Keratinocyte (primary cell): ENCODE results near the gene SEC24C. TPM values are rescaled to one million over a fixed set of nuclear protein-coding genes. Genes with fewer than 3 reads are reported as not detected.

Experiments used
- DNase-seq: peaks from one replicate; pipeline ENCODE4 v3.0.0-alpha.2; 2011; ENCODE audit warnings: low read depth, missing footprints, low spot score
- FAIRE-seq: peaks from 2 replicates; lab custom pipeline; 2011; peaks lifted over from hg19 to GRCh38; lab: Jason Lieb, UNC
- H2AFZ ChIP-seq: 2 replicates; pipeline ENCODE4 v1.6.0; 2012; ENCODE audit warnings: low read length, control low read depth, inconsistent platforms; ENCODE audit not compliant: control insufficient read depth
- H3K27ac ChIP-seq: 2 replicates; pipeline ENCODE4 v1.5.1; 2011; ENCODE audit warnings: low read length; ENCODE audit not compliant: control insufficient read depth, insufficient read depth
- H3K27me3 ChIP-seq: 3 replicates; pipeline ENCODE4 v1.6.0; 2011; ENCODE audit warnings: low read length; ENCODE audit not compliant: control insufficient read depth, insufficient read depth; ENCODE audit errors: extremely low read depth
- H3K36me3 ChIP-seq, 2 experiments: 2 replicates in 1 of 2; 3 replicates in 1 of 2; pipeline ENCODE4 v1.5.1; 2011; ENCODE audit warnings: low read length in 2 of 2, mild to moderate bottlenecking in 1 of 2; ENCODE audit not compliant: control insufficient read depth in 2 of 2, insufficient read depth in 2 of 2; ENCODE audit errors: extremely low read depth in 1 of 2
- H3K4me1 ChIP-seq: 3 replicates; pipeline ENCODE4 v1.5.1; 2011; ENCODE audit warnings: low read length; ENCODE audit not compliant: control insufficient read depth, insufficient read depth; ENCODE audit errors: extremely low read depth
- H3K4me2 ChIP-seq: 3 replicates; pipeline ENCODE4 v1.6.0; 2011; ENCODE audit warnings: low read depth, low read length; ENCODE audit not compliant: control insufficient read depth, insufficient read depth; ENCODE audit errors: extremely low read depth
- H3K4me3 ChIP-seq, 3 experiments: fragments of 200-600 bp in 1 of 3; sonication (generic) in 1 of 3; 2 replicates in 2 of 3; 3 replicates in 1 of 3; pipeline ENCODE4 v1.5.1; 2011 to 2016; ENCODE audit warnings: low read length in 3 of 3, mild to moderate bottlenecking in 3 of 3, control low read depth in 2 of 3, inconsistent platforms in 1 of 3, low read depth in 1 of 3, mixed read lengths in 1 of 3, mixed run types in 1 of 3, moderate library complexity in 1 of 3; ENCODE audit not compliant: control insufficient read depth in 2 of 3, insufficient read depth in 2 of 3; ENCODE audit errors: extremely low read depth in 1 of 3
- H3K79me2 ChIP-seq: 2 replicates; pipeline ENCODE4 v1.6.0; 2012; ENCODE audit warnings: low read length; ENCODE audit not compliant: control insufficient read depth, insufficient read depth
- H3K9ac ChIP-seq: 3 replicates; pipeline ENCODE4 v1.6.0; 2011; ENCODE audit warnings: low read length; ENCODE audit not compliant: control insufficient read depth, insufficient read depth; ENCODE audit errors: extremely low read depth
- H3K9me1 ChIP-seq: 3 replicates; pipeline ENCODE4 v1.6.0; 2011; ENCODE audit warnings: low read length; ENCODE audit not compliant: control insufficient read depth, insufficient read depth; ENCODE audit errors: extremely low read depth
- H3K9me3 ChIP-seq: 2 replicates; pipeline ENCODE4 v1.5.1; 2012; ENCODE audit warnings: low read depth, low read length; ENCODE audit not compliant: control insufficient read depth
- H4K20me1 ChIP-seq: 3 replicates; pipeline ENCODE4 v1.6.0; 2011; ENCODE audit warnings: low read length; ENCODE audit not compliant: control insufficient read depth, insufficient read depth; ENCODE audit errors: extremely low read depth
- CTCF ChIP-seq, 3 experiments: IDR thresholded peaks in 1 of 3; conservative IDR thresholded peaks in 1 of 3; optimal IDR thresholded peaks in 1 of 3; 2 replicates in 2 of 3; 3 replicates in 1 of 3; pipeline versions ENCODE3 to v1.5.1; 2011; ENCODE audit warnings: low read length in 3 of 3, mild to moderate bottlenecking in 3 of 3, moderate library complexity in 2 of 3, control low read depth in 1 of 3, inconsistent platforms in 1 of 3; ENCODE audit not compliant: insufficient read depth in 2 of 3; ENCODE audit errors: extremely low read depth in 1 of 3
- EZH2 ChIP-seq: IDR thresholded peaks from one replicate; pipeline ENCODE4 v1.6.1; 2012; ENCODE audit warnings: inconsistent platforms, mild to moderate bottlenecking, low read length, moderate library complexity
- dilution Hi-C: fragments of 300-500 bp; cut with MboI; formaldehyde crosslinking; loops from one replicate; pipeline ENCODE4 v1.7.0; 2020; ENCODE audit warnings: low sequenced_read_pairs; ENCODE audit not compliant: extremely low pct_ligation_motif_present
- polyA plus RNA-seq, 5 experiments: library from polyadenylated mRNA; depleted of rRNA in 3 of 5; stranded (reverse) in 3 of 5; stranded (forward) in 1 of 5; unstranded in 1 of 5; fragments of >200 nt; gene quantifications; 1 replicate in 1 of 5; 2 replicates in 3 of 5; 3 replicates in 1 of 5; pipeline versions ENCODE4 v1.2.1 to v1.2.3, GENCODE V29; 2011 to 2012; ENCODE audit warnings: missing spikeins in 2 of 5, low read depth in 1 of 5, low replicate concordance in 1 of 5

The SEC24C gene
- polyA plus RNA-seq, 1 donor (not counting 4 experiments of a cell fraction or from before 2014, with no cell fraction given): 65.3 TPM

DNA sequence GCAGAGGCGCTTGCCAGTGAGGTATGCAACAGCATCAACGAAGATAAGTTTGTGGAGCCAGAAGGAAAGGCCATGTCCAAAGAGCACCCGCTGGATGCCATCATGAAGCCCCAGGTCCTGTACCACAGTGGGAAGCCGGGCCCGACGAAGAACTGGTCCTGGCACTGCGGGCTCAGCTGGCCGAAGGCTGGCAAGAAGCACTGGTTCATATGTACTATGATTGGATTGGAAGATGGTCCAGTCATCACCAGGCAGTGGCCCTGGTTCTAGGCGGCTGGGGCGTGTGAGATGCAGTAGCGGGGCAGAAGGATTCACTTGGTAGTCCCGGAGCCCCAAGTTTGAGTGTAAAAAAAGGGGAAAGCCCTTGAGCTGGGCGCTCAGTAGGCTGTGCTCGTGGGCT, 63.3 kb downstream of the SEC24C start:
- dilution Hi-C loops: no loop called here
- Histone ChIP-seq H3K9me3 (no peaks in the 10 kb centered on the region), H4K20me1 (no peaks in the 10 kb centered on the region), H3K79me2 (peaks cover 3% of the 10 kb centered on the region), H3K9me1 (no peaks in the 10 kb centered on the region), H3K9ac (no peak overlapping the region), H3K27ac (no peak overlapping the region), H3K27me3 (no peaks in the 10 kb centered on the region), H2AFZ (no peak overlapping the region), H3K4me3 (no peak overlapping the region), H3K4me2 (no peak overlapping the region), H3K4me1 (no peaks in the 10 kb centered on the region), H3K36me3 (peaks cover 24 to 38% of the 10 kb centered on the region in 2 experiments)
- FAIRE-seq (no peak), DNase-seq (no peak)
- no peak for TF ChIP-seq CTCF (optimal IDR thresholded peaks at IDR 0.05 in 1 of 3, IDR thresholded peaks at IDR 0.05 in 1 of 3, conservative IDR thresholded peaks at IDR 0.05 in 1 of 3; ENCODE audit: extremely low read depth in 1 of 3, insufficient read depth in 2 of 3, low read length in 3 of 3)
- TF ChIP-seq EZH2: no peak

- TF ChIP-seq CTCF (optimal IDR thresholded peaks at IDR 0.05 in 1 of 3, IDR thresholded peaks at IDR 0.05 in 1 of 3, conservative IDR thresholded peaks at IDR 0.05 in 1 of 3; ENCODE audit: extremely low read depth in 1 of 3, insufficient read depth in 2 of 3, low read length in 3 of 3) (no peak), EZH2 (no peak)
- Histone ChIP-seq H3K79me2 (peaks cover 3% of the 10 kb centered on the region), H3K4me1 (no peaks in the 10 kb centered on the region), H3K36me3 (peaks cover 20 to 31% of the 10 kb centered on the region in 2 experiments), H3K4me2 (no peak overlapping the region), H3K4me3 (no peak overlapping the region), H4K20me1 (no peaks in the 10 kb centered on the region), H3K9ac (no peak overlapping the region), H3K9me1 (no peaks in the 10 kb centered on the region), H3K27me3 (no peaks in the 10 kb centered on the region), H3K27ac (no peak overlapping the region), H3K9me3 (no peaks in the 10 kb centered on the region), H2AFZ (no peak overlapping the region)
- dilution Hi-C loops: no loop called here
- DNase-seq (no peak), FAIRE-seq (no peak)
These were observed 64.0 kb downstream of the SEC24C start for GRCh38 chr10:73808021-73808815.
